Right atrium auricular region (tissue), 2 donors: ENCODE results near the gene RNF168. TPM values are rescaled to one million over a fixed set of nuclear protein-coding genes. Genes with fewer than 3 reads are reported as not detected.
"Not testable (repeated sequence)": the region's sequence is repeated elsewhere in the genome, so short reads cannot be mapped to it uniquely, and the experiment has no call there.

Experiments
- DNase-seq: peaks from one replicate; pipeline ENCODE4 v3.0.0-alpha.2; 2019; ENCODE audit warnings: low spot score
- H3K27ac ChIP-seq, 2 donors: fragments of 200-600 bp; sonication (generic); 1 replicate in 1 of 2; 2 replicates in 1 of 2; pipeline ENCODE4 v1.5.1; 2016 to 2019
- H3K27me3 ChIP-seq, 2 donors: fragments of 200-600 bp; sonication (generic); one replicate each; pipeline versions ENCODE4 v1.5.1 to v1.6.0; 2017 to 2019
- H3K36me3 ChIP-seq: fragments of 200-600 bp; sonication (generic); one replicate; pipeline ENCODE4 v1.5.1; 2016
- H3K4me1 ChIP-seq, 2 donors: fragments of 200-600 bp; sonication (generic); one replicate each; pipeline versions ENCODE4 v1.5.1 to v1.6.0; 2017 to 2019
- H3K4me3 ChIP-seq, 2 donors: fragments of 200-600 bp; sonication (generic); 1 replicate in 1 of 2; 2 replicates in 1 of 2; pipeline ENCODE4 v1.5.1; 2017 to 2019; ENCODE audit warnings: mild to moderate bottlenecking in 1 of 2, moderate library complexity in 1 of 2
- H3K9me3 ChIP-seq, 2 donors: fragments of 200-600 bp; sonication (generic); one replicate each; pipeline ENCODE4 v1.5.1; 2019
- CTCF ChIP-seq, 2 donors: fragments of 200-600 bp; sonication (generic); IDR thresholded peaks; one replicate each; pipeline ENCODE4 v1.5.1; 2019; ENCODE audit warnings: antibody characterized with exemption in 2 of 2
- total RNA-seq, 2 donors: library from RNA; depleted of rRNA; stranded (reverse); fragments of >200 nt; gene quantifications; one replicate each; pipeline ENCODE4 v1.1.0, GENCODE V29; 2016

The RNF168 gene
- total RNA-seq, result 10 to 100 TPM; 14.9 to 15.5 TPM

GRCh38 chr3:196503196-196504076, at the start of gene RNF168:
RNF168 (minus strand) TSS chr3:196503768; CDS start chr3:196503173, 595 bp downstream.
- Histone ChIP-seq H3K9me3 (peaks cover 0 to 9% of the 10 kb centered on the region in 2 donors), H3K4me1 (peaks cover 0 to 28% of the 10 kb centered on the region in 2 donors), H3K4me3 (peak within 1 kb of the TSS; percentile 68 to 97), H3K36me3 (no peaks in the 10 kb centered on the region), H3K27me3 (no peaks in the 10 kb centered on the region), H3K27ac (peak within 1 kb of the TSS; percentile 95 to 99)
- no peak for TF ChIP-seq CTCF (IDR thresholded peaks at IDR 0.05)
- DNase-seq, result peak; percentile 91

- no peaks in the 10 kb centered on the region for H3K36me3 ChIP-seq
- no peaks in the 10 kb centered on the region for H3K4me1 ChIP-seq
- no peak for TF ChIP-seq CTCF (IDR thresholded peaks at IDR 0.05)
- no peaks in the 10 kb centered on the region for H3K9me3 ChIP-seq
- no peak overlapping the region for H3K27ac ChIP-seq
- no peak for DNase-seq
- H3K4me3 ChIP-seq, result no peak overlapping the region
- no peaks in the 10 kb centered on the region for H3K27me3 ChIP-seq
These were observed 48.7 kb upstream of the RNF168 start for GRCh38 chr3:196552253-196552652.

- not testable (repeated sequence) for H3K27me3 ChIP-seq, DNase-seq, H3K4me3 ChIP-seq, H3K4me1 ChIP-seq, H3K36me3 ChIP-seq, H3K27ac ChIP-seq, H3K9me3 ChIP-seq
These were observed 46.6 kb upstream of the RNF168 start for GRCh38 chr3:196550172-196550571.

GRCh38 chr3:196549312-196549711, 45.7 kb upstream of the RNF168 start:
- H3K27ac ChIP-seq, H3K9me3 ChIP-seq, H3K4me3 ChIP-seq, H3K27me3 ChIP-seq, H3K4me1 ChIP-seq, H3K36me3 ChIP-seq, DNase-seq: not testable (repeated sequence)

GRCh38 chr3:196547067-196547466, 43.5 kb upstream of the RNF168 start:
- Histone ChIP-seq H3K4me1 (no peaks in the 10 kb centered on the region), H3K27ac (no peak overlapping the region), H3K9me3 (no peaks in the 10 kb centered on the region), H3K27me3 (no peaks in the 10 kb centered on the region), H3K36me3 (no peaks in the 10 kb centered on the region), H3K4me3 (no peak overlapping the region)
- no peak for DNase-seq
- no peak for TF ChIP-seq CTCF (IDR thresholded peaks at IDR 0.05)

GRCh38 chr3:196546537-196546936, 43.0 kb upstream of the RNF168 start:
- no peak overlapping the region for H3K4me3 ChIP-seq
- no peak for TF ChIP-seq CTCF (IDR thresholded peaks at IDR 0.05)
- H3K9me3 ChIP-seq, result no peaks in the 10 kb centered on the region
- no peaks in the 10 kb centered on the region for H3K4me1 ChIP-seq
- H3K27me3 ChIP-seq, result no peaks in the 10 kb centered on the region
- H3K36me3 ChIP-seq, result no peaks in the 10 kb centered on the region
- DNase-seq, result no peak
- no peak overlapping the region for H3K27ac ChIP-seq
